Measurements from ENCODE around the gene FRMD4A. TPM values are rescaled to one million over a fixed set of nuclear protein-coding genes. Genes with fewer than 3 reads are reported as not detected.

The FRMD4A gene
- total RNA-seq, 1 experiment from 2014 or later: 19.6 TPM

GRCh38 chr10:13924040-13924725 is 406.5 kb downstream of the FRMD4A start:
- H3K9ac ChIP-seq (ENCODE audit: extremely low read depth, insufficient read length, low read length): no peak overlapping the region
- no peak overlapping the region for H4K5ac ChIP-seq (ENCODE audit: insufficient read length, low read depth, low read length)
- H2BK5ac ChIP-seq (ENCODE audit: insufficient read length, low read length): no peak overlapping the region
- H3K4me2 ChIP-seq (ENCODE audit: insufficient read depth, insufficient read length, low read length): no peak overlapping the region
- Mint-ChIP-seq H3K27ac (no peak overlapping the region), H3K9me3 (no peaks in the 10 kb centered on the region), H3K4me1 (peaks cover 18 to 27% of the 10 kb centered on the region in 2 experiments), H3K36me3 (ENCODE audit: insufficient read depth in 1 of 3, low read depth in 3 of 3) (no peaks in the 10 kb centered on the region; a peak in 1 of 7 replicates), H3K4me3 (no peak overlapping the region), H3K27me3 (ENCODE audit: low read depth) (no peaks in the 10 kb centered on the region)
- no peak overlapping the region for H3K18ac ChIP-seq (ENCODE audit: insufficient read length, low read depth, low read length)
- H3K14ac ChIP-seq (ENCODE audit: insufficient read depth, low read length): no peak overlapping the region
- no peaks in the 10 kb centered on the region for H3K4me1 ChIP-seq (ENCODE audit: insufficient read depth, low read length)
- WGBS (ENCODE audit: extremely low coverage, insufficient read length, low lambda C conversion rate): no CpG with 5 or more reads among the region's 6 CpGs
- H4K91ac ChIP-seq (ENCODE audit: insufficient read length, low read depth, low read length): no peak overlapping the region
- no peak overlapping the region for H3T11ph ChIP-seq (ENCODE audit: low read length)
- H3K56ac ChIP-seq (ENCODE audit: insufficient read length, low read depth, low read length): no peak overlapping the region
- H3K79me2 ChIP-seq (ENCODE audit: insufficient read depth, low read length): no peaks in the 10 kb centered on the region
- no peak overlapping the region for H2BK120ac ChIP-seq (ENCODE audit: low read depth, low read length, poor library complexity, severe bottlenecking)
- H3K4ac ChIP-seq (ENCODE audit: low read depth, low read length): no peak overlapping the region
- H3K79me1 ChIP-seq (ENCODE audit: insufficient read depth, low read depth, low read length, poor library complexity, severe bottlenecking): no peaks in the 10 kb centered on the region
- H2BK20ac ChIP-seq (ENCODE audit: low read depth, low read length, poor library complexity, severe bottlenecking): no peak overlapping the region
- no peak for DNase-seq
- no peak overlapping the region for H4K8ac ChIP-seq (replicated peaks; ENCODE audit: insufficient read length, low read depth, low read length)
- no peaks in the 10 kb centered on the region for H4K20me1 ChIP-seq (ENCODE audit: control insufficient read depth, insufficient read depth, insufficient read length)
- H3K27ac ChIP-seq (ENCODE audit: insufficient read length, low read depth, low read length): no peak overlapping the region
- no peak overlapping the region for H2BK15ac ChIP-seq (ENCODE audit: low read depth, low read length)
- H2BK12ac ChIP-seq (ENCODE audit: insufficient read length, low read depth, low read length): no peak overlapping the region
- no peaks in the 10 kb centered on the region for H3K9me3 ChIP-seq (ENCODE audit: control insufficient read depth, low read depth, low read length)
- no peak overlapping the region for H2AK5ac ChIP-seq (ENCODE audit: insufficient read length, low read length)
- TF ChIP-seq CTCF (conservative IDR thresholded peaks at IDR 0.05): no peak
- no peak overlapping the region for H2AFZ ChIP-seq (ENCODE audit: low read length)
- H3K27me3 ChIP-seq (ENCODE audit: insufficient read depth, low read length): no peaks in the 10 kb centered on the region
- H3K23me2 ChIP-seq (ENCODE audit: insufficient read length, low read depth, low read length, poor library complexity, severe bottlenecking): no peaks in the 10 kb centered on the region
- no peak overlapping the region for H3K23ac ChIP-seq (ENCODE audit: insufficient read length, low read depth, low read length)

Measured in H9 (cell line).